ENCODE measurements around the gene NEAT1. TPM values are rescaled to one million over a fixed set of nuclear protein-coding genes. Genes with fewer than 3 reads are reported as not detected.

Gene NEAT1
- total and polyA plus RNA-seq, 9 of the 15 experiments (the other 6 are each of a cell fraction or from before 2014, with no cell fraction given): 20.1 to 389 (median 62.8) TPM

DNA sequence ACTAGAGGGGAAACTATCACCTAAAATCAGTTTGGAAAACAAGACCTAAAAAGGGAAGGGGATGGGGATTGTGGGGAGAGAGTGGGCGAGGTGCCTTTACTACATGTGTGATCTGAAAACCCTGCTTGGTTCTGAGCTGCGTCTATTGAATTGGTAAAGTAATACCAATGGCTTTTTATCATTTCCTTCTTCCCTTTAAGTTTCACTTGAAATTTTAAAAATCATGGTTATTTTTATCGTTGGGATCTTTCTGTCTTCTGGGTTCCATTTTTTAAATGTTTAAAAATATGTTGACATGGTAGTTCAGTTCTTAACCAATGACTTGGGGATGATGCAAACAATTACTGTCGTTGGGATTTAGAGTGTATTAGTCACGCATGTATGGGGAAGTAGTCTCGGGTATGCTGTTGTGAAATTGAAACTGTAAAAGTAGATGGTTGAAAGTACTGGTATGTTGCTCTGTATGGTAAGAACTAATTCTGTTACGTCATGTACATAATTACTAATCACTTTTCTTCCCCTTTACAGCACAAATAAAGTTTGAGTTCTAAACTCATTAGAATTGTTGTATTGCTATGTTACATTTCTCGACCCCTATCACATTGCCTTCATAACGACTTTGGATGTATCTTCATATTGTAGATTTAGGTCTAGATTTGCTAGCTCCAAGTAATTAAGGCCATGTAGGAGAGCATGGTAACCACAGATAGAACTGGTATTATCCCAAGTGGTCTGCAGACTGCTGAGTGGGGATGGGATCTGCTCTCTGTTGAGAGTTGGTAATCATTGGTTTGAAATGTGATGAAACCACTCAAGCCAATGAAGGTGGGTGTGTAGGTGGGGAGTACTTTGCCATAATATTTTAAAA is 3.6 kb downstream of the NEAT1 start (continued):
- TF ChIP-seq POLR3A (IDR thresholded peaks at IDR 0.05; ENCODE audit: borderline replicate concordance, extremely low read depth, insufficient read depth, insufficient read length) (no peak), ZZZ3 (IDR thresholded peaks at IDR 0.05) (no peak), CHD2 (IDR thresholded peaks at IDR 0.05; ENCODE audit: low read depth, low read length) (peak; percentile 4; the same call in 1 of the 2 replicates), HNRNPUL1 (IDR thresholded peaks at IDR 0.05; ENCODE audit: low read length) (no peak), SUPT5H (IDR thresholded peaks at IDR 0.05) (peak; percentile 46), ETV5 (CRISPR knock-in tag; IDR thresholded peaks at IDR 0.05; ENCODE audit: low read depth) (no peak), ZBTB1 (CRISPR knock-in tag; IDR thresholded peaks at IDR 0.05; ENCODE audit: borderline replicate concordance, low read depth) (no peak), SLC30A9 (CRISPR knock-in tag; IDR thresholded peaks at IDR 0.05) (no peak), E2F3 (CRISPR knock-in tag; IDR thresholded peaks at IDR 0.05) (no peak), TCF7L2 (IDR thresholded peaks at IDR 0.05; ENCODE audit: low read depth, low read length) (no peak), MXI1 (IDR thresholded peaks at IDR 0.05; ENCODE audit: low read depth, low read length) (no peak), ZFPM2 (CRISPR knock-in tag; IDR thresholded peaks at IDR 0.05) (no peak; the same call in 1 of the 2 replicates), SPI1 (IDR thresholded peaks at IDR 0.05; ENCODE audit: borderline replicate concordance, low read depth, low read length) (0 out of 2 replicates have a peak, but pooled peaks have one; percentile 11), ZNF436 (CRISPR knock-in tag; IDR thresholded peaks at IDR 0.05) (0 out of 2 replicates have a peak, but pooled peaks have one; percentile 43), FOXK2 (conservative IDR thresholded peaks at IDR 0.05 in 1 of 2, IDR thresholded peaks at IDR 0.05 in 1 of 2; ENCODE audit: low read depth in 2 of 2) (peak in 1 of 2 experiments; percentile 51; a peak in 2 of 4 replicates), ZNF263 (CRISPR knock-in tag; IDR thresholded peaks at IDR 0.05; ENCODE audit: borderline replicate concordance) (no peak), ZNF274 (IDR thresholded peaks at IDR 0.05; ENCODE audit: borderline replicate concordance, low read depth, low read length) (peak; percentile 31; the same call in 1 of the 2 replicates), STAG1 (CRISPR knock-in tag; IDR thresholded peaks at IDR 0.05; ENCODE audit: borderline replicate concordance) (no peak), HEY1 (CRISPR knock-in tag; IDR thresholded peaks at IDR 0.05; ENCODE audit: borderline replicate concordance) (no peak), MECOM (CRISPR knock-in tag; IDR thresholded peaks at IDR 0.05) (no peak), BDP1 (IDR thresholded peaks at IDR 0.05; ENCODE audit: insufficient read depth, insufficient read length) (no peak), OTX1 (CRISPR knock-in tag; IDR thresholded peaks at IDR 0.05) (no peak), SNRNP70 (optimal IDR thresholded peaks at IDR 0.05; ENCODE audit: low read depth, low read length) (no peak), ZNF134 (CRISPR knock-in tag; conservative IDR thresholded peaks at IDR 0.05) (no peak), PHF21A (IDR thresholded peaks at IDR 0.05; ENCODE audit: borderline replicate concordance, low read depth) (no peak), ZNF75A (CRISPR knock-in tag; IDR thresholded peaks at IDR 0.05) (0 out of 2 replicates have a peak, but pooled peaks have one; percentile 10)

All from K562 (cell line).